ENCODE measurements around the gene WARS2.

DNA sequence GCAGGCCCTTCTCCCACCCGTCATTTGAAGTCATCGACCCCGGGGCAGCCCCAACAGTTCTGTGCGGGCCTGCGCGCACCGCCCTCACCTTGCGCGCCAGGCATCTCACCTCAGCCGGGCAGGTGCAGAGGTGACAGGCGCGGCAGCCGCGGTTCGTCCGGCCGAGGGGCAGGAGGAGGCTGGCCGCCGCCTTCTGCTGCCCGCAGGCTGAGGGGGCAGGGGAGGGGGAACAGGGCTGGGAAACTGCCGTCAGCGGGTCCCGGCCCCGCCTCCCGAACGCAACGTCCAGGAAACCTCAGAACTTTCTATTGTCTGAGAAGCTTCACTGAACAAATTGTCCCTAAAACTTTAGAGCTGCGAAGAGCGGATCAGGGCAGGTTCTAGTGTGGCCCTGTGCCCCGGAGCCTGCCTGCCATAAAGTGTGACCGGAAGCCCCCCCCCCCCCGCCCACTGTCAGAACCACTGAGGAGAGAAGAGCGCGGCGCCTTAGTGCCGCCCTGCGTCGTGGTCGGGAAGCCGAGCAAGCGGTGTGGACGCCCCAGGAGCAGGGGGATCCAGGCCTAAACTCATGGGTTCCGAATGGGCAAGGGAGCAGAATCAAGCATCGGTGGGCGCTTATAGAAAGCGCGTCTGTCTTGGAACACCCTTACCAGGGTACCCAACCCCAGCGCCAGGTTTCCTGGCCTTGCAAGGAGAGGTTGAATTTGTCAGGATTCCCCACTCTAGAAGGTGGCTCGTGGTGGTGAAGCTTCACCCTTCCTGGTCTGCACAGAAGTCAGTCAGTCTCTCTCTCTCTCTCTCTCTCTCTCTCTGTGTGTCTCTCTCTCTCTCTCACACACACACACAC, 139.0 kb downstream of the WARS2 start:
- TF ChIP-seq SUZ12 (IDR thresholded peaks at IDR 0.05; ENCODE audit: extremely low read depth, insufficient read depth, insufficient read length) (no peak), YY1 (IDR thresholded peaks at IDR 0.05; ENCODE audit: insufficient read depth, insufficient read length) (no peak)
